ENCODE measurements around the gene ZNF300.
"Not testable (repeated sequence)": the region's sequence is repeated elsewhere in the genome, so short reads cannot be mapped to it uniquely, and the experiment has no call there.

ZNF300 gene

GRCh38 chr5:150904479-150905311 lies at the start of gene ZNF300:
Gene ZNF300, minus strand, starts transcription at chr5:150904980. Its CDS starts 1,825 bp downstream, at chr5:150903155.
- peak; percentile 75 for DNase-seq

GRCh38 chr5:150948539-150948938 lies 43.8 kb upstream of the ZNF300 start:
- DNase-seq, result no peak

- DNase-seq, result no peak
Observed at GRCh38 chr5:150946351-150946905, 41.6 kb upstream of the ZNF300 start.

- no peak for DNase-seq
Observed at GRCh38 chr5:150945947-150946346, 41.2 kb upstream of the ZNF300 start.

- DNase-seq, result no peak
Observed at GRCh38 chr5:150945486-150945885, 40.7 kb upstream of the ZNF300 start.

- no peak for DNase-seq
Observed at GRCh38 chr5:150931368-150931965, 26.7 kb upstream of the ZNF300 start.

- DNase-seq, result no peak
Observed at GRCh38 chr5:150918613-150919012, 13.8 kb upstream of the ZNF300 start.

- DNase-seq, result no peak
Observed at GRCh38 chr5:150912312-150912814, 7.6 kb upstream of the ZNF300 start.

- DNase-seq, result no peak
Observed at GRCh38 chr5:150905312-150905683, 518 bp upstream of the ZNF300 start.

- no peak for DNase-seq
Observed at GRCh38 chr5:150901446-150901845, 3.3 kb downstream of the ZNF300 start.

- no peak for DNase-seq
Observed at GRCh38 chr5:150895431-150896428, 9.1 kb downstream of the ZNF300 start.

GRCh38 chr5:150879358-150879757 lies 25.4 kb downstream of the ZNF300 start:
- DNase-seq, result no peak

- DNase-seq, result no peak
Observed at GRCh38 chr5:150862070-150862469, 42.7 kb downstream of the ZNF300 start.

- DNase-seq, result no peak
Observed at GRCh38 chr5:150860246-150860821, 44.4 kb downstream of the ZNF300 start.

- not testable (repeated sequence) for DNase-seq
Observed at GRCh38 chr5:150856700-150857099, 48.1 kb downstream of the ZNF300 start.

GRCh38 chr5:150853561-150853960 lies 51.2 kb downstream of the ZNF300 start:
- DNase-seq, result no peak

- DNase-seq, result peak; percentile 5
Observed at GRCh38 chr5:150851039-150851438, 53.7 kb downstream of the ZNF300 start.

- no peak for DNase-seq
Observed at GRCh38 chr5:150848271-150848670, 56.5 kb downstream of the ZNF300 start.

- no peak for DNase-seq
Observed at GRCh38 chr5:150847334-150847695, 57.5 kb downstream of the ZNF300 start.

- DNase-seq, result peak; percentile 84
Observed at GRCh38 chr5:150846654-150847333, 58.0 kb downstream of the ZNF300 start.

GRCh38 chr5:150846308-150846653 lies 58.5 kb downstream of the ZNF300 start, which contains the start of gene IRGM:
Gene IRGM, plus strand, starts transcription at chr5:150846521. Its CDS starts 1,603 bp downstream, at chr5:150848124.
- DNase-seq, result not testable (repeated sequence)

All from hematopoietic multipotent progenitor cell treated with erythropoietin and hydrocortisone succinate and interleukin-3 and kit ligand, for 8 days (in vitro differentiated cells).